GM23248 (cell line): Measurements from ENCODE around the gene SF3A1. TPM values are rescaled to one million over a fixed set of nuclear protein-coding genes. Genes with fewer than 3 reads are reported as not detected.
A peak's percentile ranks its signal among the peaks of the same experiment; 100 is the strongest.

Experiments
- DNase-seq: peaks from one replicate; pipeline ENCODE4 v3.0.0-alpha.2; 2015
- H2AFZ ChIP-seq: fragments of 200-600 bp; sonication (generic); 2 replicates; pipeline ENCODE4 v1.6.1; 2016; ENCODE audit warnings: antibody characterized with exemption
- H3F3A ChIP-seq: fragments of 200-600 bp; sonication (generic); 2 replicates; pipeline ENCODE4 v1.6.1; 2016; ENCODE audit warnings: mild to moderate bottlenecking, antibody characterized with exemption, mixed run types; ENCODE audit not compliant: insufficient read depth
- H3K27ac ChIP-seq: fragments of 200-600 bp; sonication (generic); 2 replicates; pipeline ENCODE4 v1.5.1; 2016; ENCODE audit warnings: mild to moderate bottlenecking
- H3K27me3 ChIP-seq: fragments of 200-600 bp; sonication (generic); replicated peaks from 2 replicates; pipeline ENCODE4 v1.6.1; 2016; ENCODE audit warnings: mild to moderate bottlenecking; ENCODE audit not compliant: insufficient read depth
- H3K36me3 ChIP-seq: fragments of 200-600 bp; sonication (generic); 2 replicates; pipeline ENCODE4 v1.6.1; 2016; ENCODE audit warnings: low read depth, mild to moderate bottlenecking
- H3K4me1 ChIP-seq: fragments of 200-600 bp; sonication (generic); 2 replicates; pipeline ENCODE4 v1.6.1; 2016; ENCODE audit warnings: mild to moderate bottlenecking; ENCODE audit not compliant: insufficient read depth
- H3K4me2 ChIP-seq: fragments of 200-600 bp; sonication (generic); one replicate; pipeline ENCODE4 v1.6.1; 2016; ENCODE audit warnings: mild to moderate bottlenecking; ENCODE audit not compliant: unreplicated experiment
- H3K4me3 ChIP-seq: fragments of 200-600 bp; sonication (generic); 2 replicates; pipeline ENCODE4 v1.5.1; 2016; ENCODE audit warnings: mild to moderate bottlenecking
- H3K79me2 ChIP-seq: fragments of 200-600 bp; sonication (generic); 2 replicates; pipeline ENCODE4 v1.6.1; 2016; ENCODE audit warnings: mild to moderate bottlenecking; ENCODE audit not compliant: insufficient read depth
- H3K9ac ChIP-seq: fragments of 200-600 bp; sonication (generic); 2 replicates; pipeline ENCODE4 v1.6.1; 2016; ENCODE audit warnings: mild to moderate bottlenecking
- H3K9me2 ChIP-seq: fragments of 200-600 bp; sonication (generic); 2 replicates; pipeline ENCODE4 v1.6.1; 2016; ENCODE audit warnings: mixed run types, mild to moderate bottlenecking, moderate library complexity; ENCODE audit not compliant: insufficient read depth
- H3K9me3 ChIP-seq: fragments of 200-600 bp; sonication (generic); one replicate; pipeline ENCODE4 v1.6.1; 2017; ENCODE audit warnings: low read depth
- H4K20me1 ChIP-seq: fragments of 200-600 bp; sonication (generic); 2 replicates; pipeline ENCODE4 v1.6.0; 2016; ENCODE audit not compliant: insufficient read depth
- EZH2 ChIP-seq: fragments of 200-600 bp; sonication (generic); IDR thresholded peaks from 2 replicates; pipeline ENCODE4 v1.6.1; 2018; ENCODE audit warnings: antibody characterized with exemption, mild to moderate bottlenecking; ENCODE audit not compliant: insufficient read depth, poor library complexity, severe bottlenecking
- EZH2phosphoT487 ChIP-seq: fragments of 200-600 bp; sonication (generic); IDR thresholded peaks from 2 replicates; pipeline ENCODE4 v1.6.1; 2018; ENCODE audit warnings: antibody characterized with exemption, moderate library complexity, mild to moderate bottlenecking, low read depth; ENCODE audit not compliant: insufficient read depth
- whole genome bisulfite sequencing, 2 experiments: methylation state at CpG; one replicate each; pipeline ENCODE4 v1.1.6; 2015 to 2017; ENCODE audit warnings: low lambda C conversion rate in 2 of 2, low coverage in 1 of 2; ENCODE audit errors: missing lambda C conversion rate in 2 of 2; 5-methylcytosine and 5-hydroxymethylcytosine counted together
- in situ Hi-C: fragments of 300-500 bp; cut with MboI; formaldehyde crosslinking; loops from 2 replicates; pipeline ENCODE4 v1.15.0; 2020
- polyA plus RNA-seq: library from polyadenylated mRNA; unstranded; fragments of >200 nt; fragmentation: Nextera tagmentation; extraction: Ambion mirVana; gene quantifications from 2 replicates; pipeline ENCODE4 v1.2.1, GENCODE V29; 2016
- total RNA-seq: library from RNA; depleted of rRNA; stranded (reverse); fragments of >200 nt; shearing (Covaris generic); gene quantifications from 2 replicates; pipeline ENCODE4 v1.2.3, GENCODE V29; 2014

The SF3A1 gene
- total and polyA plus RNA-seq, 2 experiments from 2014 or later: 12.9 to 75.0 TPM

DNA sequence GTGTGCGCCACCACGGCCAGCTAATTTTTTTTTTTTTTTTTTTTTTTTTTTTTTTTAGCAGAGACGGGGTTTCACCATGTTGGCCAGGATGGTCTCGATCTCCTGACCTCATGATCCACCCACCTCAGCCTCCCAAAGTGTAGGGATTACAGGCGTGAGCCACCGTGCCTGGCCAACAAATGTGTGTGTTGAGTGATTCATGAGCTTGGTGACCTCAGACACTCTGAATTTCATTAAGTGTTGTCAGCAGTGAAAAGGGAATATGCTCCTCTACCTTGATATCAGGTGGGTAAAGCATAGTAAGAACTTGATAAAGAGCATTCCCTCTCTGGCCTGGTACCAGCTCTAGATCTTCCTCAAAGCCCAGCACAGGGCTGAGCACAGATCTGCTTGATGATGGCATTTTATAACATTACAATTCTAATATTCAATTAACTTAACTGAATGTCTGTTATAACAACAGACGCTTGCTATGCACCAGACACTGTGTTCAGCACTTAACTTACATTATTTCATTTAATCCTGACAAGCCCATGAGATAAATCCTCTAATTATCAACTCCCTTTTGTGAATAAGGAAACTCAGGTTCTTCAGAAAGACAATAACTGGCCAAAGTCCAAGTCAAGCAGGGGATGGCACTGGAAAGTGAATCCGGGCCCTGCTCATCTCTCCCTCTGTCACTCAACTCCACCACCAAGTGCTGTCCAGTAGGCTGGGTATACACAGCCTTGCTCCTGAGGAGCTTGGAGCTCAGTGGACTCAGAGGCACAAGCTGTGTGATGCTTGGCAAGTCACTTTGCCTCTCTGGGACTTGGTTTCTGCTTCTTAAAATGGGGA is 42.9 kb downstream of the SF3A1 start:
- Histone ChIP-seq H2AFZ (no peak overlapping the region), H3K27ac (no peak overlapping the region), H3K36me3 (no peaks in the 10 kb centered on the region), H3K4me1 (peaks cover 41% of the 10 kb centered on the region), H3K4me2 (no peak overlapping the region), H4K20me1 (peaks cover 10% of the 10 kb centered on the region), H3F3A (peaks cover 39% of the 10 kb centered on the region), H3K9ac (no peak overlapping the region), H3K4me3 (no peak overlapping the region), H3K79me2 (peaks cover 79% of the 10 kb centered on the region), H3K9me3 (no peaks in the 10 kb centered on the region), H3K27me3 (no peaks in the 10 kb centered on the region), H3K9me2 (no peaks in the 10 kb centered on the region)
- no peak for DNase-seq
- 76 to 84% methylated on average over 5 to 8 of the region's 8 CpGs for WGBS, 2 experiments
- TF ChIP-seq EZH2: no peak
- in situ Hi-C loops: no loop called here

DNA sequence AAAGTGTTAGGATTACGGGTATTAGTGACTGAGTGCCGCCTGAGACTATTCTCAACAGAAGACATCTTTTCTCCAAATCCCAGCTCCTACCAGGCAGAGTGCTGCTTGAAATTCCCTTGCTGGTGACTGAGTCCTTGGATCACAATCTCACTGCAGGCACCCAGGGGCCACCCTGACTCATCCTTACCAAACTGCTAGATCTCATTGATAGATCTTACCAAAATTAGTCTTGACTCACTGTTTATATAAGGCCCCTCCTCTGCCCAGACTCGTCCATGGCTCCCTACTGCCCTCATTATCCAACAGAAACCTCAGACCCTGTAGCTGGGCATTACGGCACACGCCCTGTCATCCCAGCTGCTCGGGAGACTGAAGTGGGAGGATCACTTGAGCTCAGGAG is 44.6 kb downstream of the SF3A1 start:
- H4K20me1 ChIP-seq: peaks cover 10% of the 10 kb centered on the region
- peaks cover 44% of the 10 kb centered on the region for H3K4me1 ChIP-seq
- H3K79me2 ChIP-seq: peaks cover 79% of the 10 kb centered on the region

DNA sequence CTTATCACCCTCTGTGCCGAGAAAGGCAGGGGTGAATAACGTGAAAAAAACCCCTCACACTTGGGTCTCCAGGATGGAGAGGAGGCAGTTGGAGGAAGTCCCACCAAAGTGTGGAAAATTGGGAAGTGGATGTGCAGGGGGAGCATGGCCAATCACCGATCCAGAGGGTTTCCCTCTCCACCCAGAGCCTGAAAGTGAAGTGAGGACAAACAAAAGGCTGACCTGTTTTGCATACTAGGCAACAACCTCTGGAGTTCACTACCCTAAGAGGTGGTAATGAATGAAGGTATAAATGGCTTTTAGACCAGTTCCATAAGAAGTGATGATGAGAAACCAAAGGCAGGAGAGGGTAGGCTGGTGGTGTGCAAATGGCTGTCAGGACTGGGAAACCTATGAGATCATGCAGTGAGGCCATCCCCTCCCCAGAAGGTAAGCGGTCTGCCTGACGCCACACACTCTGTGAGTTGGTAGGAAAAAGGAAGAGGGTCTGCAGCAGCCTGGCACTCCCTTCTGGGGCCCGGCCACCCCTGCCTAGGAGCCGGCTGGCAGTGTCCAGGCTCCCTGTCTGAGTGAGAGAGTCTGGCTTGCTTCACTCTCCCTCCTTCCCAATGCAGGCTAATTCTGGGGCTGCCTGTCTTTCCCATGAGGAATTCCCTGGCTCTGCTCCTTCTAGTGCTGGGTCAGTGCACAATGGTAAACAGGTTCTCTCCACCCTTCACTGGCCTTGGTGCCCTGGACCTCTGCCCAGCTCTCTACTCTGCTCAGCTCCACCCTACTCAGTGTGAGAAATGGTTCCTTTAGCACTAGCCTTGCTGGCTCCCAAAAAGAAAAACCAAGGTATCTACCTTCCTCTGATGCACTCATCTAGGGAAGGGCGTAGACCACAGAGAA is 45.6 kb downstream of the SF3A1 start:
- H3K4me1 ChIP-seq: peaks cover 42% of the 10 kb centered on the region
- H3K4me2 ChIP-seq: peak overlapping the region; percentile 31
- H2AFZ ChIP-seq: no peak overlapping the region
- H3K9me3 ChIP-seq: no peaks in the 10 kb centered on the region
- WGBS, 2 experiments: 39 to 45% methylated on average over 8 of the region's 8 CpGs
- H3K36me3 ChIP-seq: no peaks in the 10 kb centered on the region
- TF ChIP-seq EZH2 (no peak), EZH2phosphoT487 (no peak)
- H4K20me1 ChIP-seq: peaks cover 10% of the 10 kb centered on the region
- no peaks in the 10 kb centered on the region for H3K27me3 ChIP-seq
- peak overlapping the region; percentile 78 for H3K27ac ChIP-seq
- in situ Hi-C loops: no loop called here
- H3K9me2 ChIP-seq: no peaks in the 10 kb centered on the region
- peak; percentile 84 for DNase-seq
- H3K4me3 ChIP-seq: no peak overlapping the region
- H3F3A ChIP-seq: peaks cover 42% of the 10 kb centered on the region
- H3K9ac ChIP-seq: peak overlapping the region; percentile 54
- peaks cover 79% of the 10 kb centered on the region for H3K79me2 ChIP-seq

More for the DNA sequence above, 44.6 kb downstream of the SF3A1 start:
- Histone ChIP-seq H3K4me3 (no peak overlapping the region), H3K9ac (peak overlapping the region; percentile 54), H3F3A (peaks cover 39% of the 10 kb centered on the region), H3K27me3 (no peaks in the 10 kb centered on the region), H2AFZ (no peak overlapping the region), H3K36me3 (no peaks in the 10 kb centered on the region), H3K27ac (peak overlapping the region; percentile 78), H3K4me2 (peak overlapping the region; percentile 31), H3K9me3 (no peaks in the 10 kb centered on the region), H3K9me2 (no peaks in the 10 kb centered on the region)
- DNase-seq: peak; percentile 91
- 32 to 36% methylated on average over 6 of the region's 6 CpGs for WGBS, 2 experiments
- in situ Hi-C loops: no loop called here
- TF ChIP-seq EZH2 (no peak), EZH2phosphoT487 (no peak)

DNA sequence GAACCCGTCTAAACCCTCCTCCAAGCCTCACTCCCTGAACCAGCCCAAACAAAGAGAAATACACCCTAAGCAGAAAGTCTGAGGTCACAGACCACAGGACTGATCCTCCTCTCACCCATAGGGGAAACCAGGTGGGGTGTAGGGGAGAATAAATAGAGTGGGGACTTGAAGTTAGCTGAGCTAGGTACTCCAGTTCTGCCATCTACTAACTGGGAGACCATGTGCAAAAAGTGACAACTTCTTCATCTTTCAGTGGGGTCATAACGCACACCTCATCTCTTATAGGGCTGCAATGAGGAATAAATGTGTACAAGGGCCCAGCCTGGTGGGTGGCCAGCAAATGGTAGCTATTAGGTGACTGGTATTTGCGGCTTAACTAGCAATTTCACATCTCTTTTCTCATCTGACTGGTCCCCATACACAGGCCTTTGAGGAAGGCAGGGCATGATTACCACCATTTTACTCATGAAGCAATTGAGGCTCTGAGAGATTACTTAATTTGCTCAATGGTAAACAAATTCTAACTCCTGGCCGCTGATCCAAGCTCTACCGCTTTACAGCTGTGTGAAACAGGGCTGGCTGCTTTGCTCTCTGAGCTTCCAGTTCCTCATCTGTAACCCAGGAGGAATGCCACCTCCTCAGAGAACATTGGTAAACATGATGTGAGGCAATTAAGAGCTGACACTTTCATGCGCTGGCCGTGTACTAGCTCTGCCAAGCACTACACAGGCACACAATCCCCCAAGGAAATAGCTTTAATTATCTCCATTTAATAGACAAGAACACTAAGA is 46.5 kb downstream of the SF3A1 start:
- H3K4me1 ChIP-seq: peaks cover 51% of the 10 kb centered on the region
- H3K36me3 ChIP-seq: no peaks in the 10 kb centered on the region
- H3F3A ChIP-seq: peaks cover 42% of the 10 kb centered on the region
- peak; percentile 87 for DNase-seq
- peaks cover 79% of the 10 kb centered on the region for H3K79me2 ChIP-seq
- no peaks in the 10 kb centered on the region for H3K9me2 ChIP-seq
- H2AFZ ChIP-seq: no peak overlapping the region
- H3K4me3 ChIP-seq: no peak overlapping the region
- H3K9ac ChIP-seq: peak overlapping the region; percentile 54
- no peaks in the 10 kb centered on the region for H3K27me3 ChIP-seq
- H3K4me2 ChIP-seq: peak overlapping the region; percentile 43
- TF ChIP-seq EZH2: no peak
- no peak for TF ChIP-seq EZH2phosphoT487
- 41 to 42% methylated on average over 7 of the region's 7 CpGs for WGBS, 2 experiments
- no peaks in the 10 kb centered on the region for H3K9me3 ChIP-seq
- in situ Hi-C loops: no loop called here
- H4K20me1 ChIP-seq: peaks cover 10% of the 10 kb centered on the region
- peak overlapping the region; percentile 78 for H3K27ac ChIP-seq
